Astrocyte (in vitro differentiated cells and primary cell): ENCODE data around the gene GNA15. TPM values are rescaled to one million over a fixed set of nuclear protein-coding genes. Genes with fewer than 3 reads are reported as not detected.
"Not testable (repeated sequence)": the region's sequence is repeated elsewhere in the genome, so short reads cannot be mapped to it uniquely, and the experiment has no call there.

Source experiments
- DNase-seq: peaks from one replicate; pipeline ENCODE4 v3.0.0-alpha.2; 2010; ENCODE audit warnings: low read depth
- FAIRE-seq: peaks from 2 replicates; lab custom pipeline; 2011; peaks lifted over from hg19 to GRCh38; lab: Jason Lieb, UNC
- H2AFZ ChIP-seq: 2 replicates; pipeline ENCODE4 v1.6.0; 2012; ENCODE audit warnings: low read depth, low read length, inconsistent platforms
- H3K27ac ChIP-seq: 2 replicates; pipeline ENCODE4 v1.5.1; 2011; ENCODE audit warnings: low read depth, low read length, inconsistent platforms
- H3K27me3 ChIP-seq: 2 replicates; pipeline ENCODE4 v1.6.0; 2011; ENCODE audit warnings: low read length, inconsistent platforms; ENCODE audit not compliant: insufficient read depth
- H3K36me3 ChIP-seq: 2 replicates; pipeline ENCODE4 v1.5.1; 2011; ENCODE audit warnings: low read length, inconsistent platforms; ENCODE audit not compliant: insufficient read depth
- H3K4me1 ChIP-seq: 2 replicates; pipeline ENCODE4 v1.5.1; 2011; ENCODE audit warnings: low read length, inconsistent platforms; ENCODE audit not compliant: insufficient read depth
- H3K4me2 ChIP-seq: 2 replicates; pipeline ENCODE4 v1.6.0; 2012; ENCODE audit warnings: low read length, inconsistent platforms
- H3K4me3 ChIP-seq: 2 replicates; pipeline ENCODE4 v1.5.1; 2011; ENCODE audit warnings: low read depth, mild to moderate bottlenecking, low read length, inconsistent platforms; ENCODE audit not compliant: insufficient read depth
- H3K79me2 ChIP-seq: 2 replicates; pipeline ENCODE4 v1.6.0; 2012; ENCODE audit warnings: mild to moderate bottlenecking, low read length, inconsistent platforms; ENCODE audit not compliant: insufficient read depth
- H3K9ac ChIP-seq: 2 replicates; pipeline ENCODE4 v1.6.0; 2012; ENCODE audit warnings: mild to moderate bottlenecking, low read length, inconsistent platforms
- H3K9me3 ChIP-seq: 2 replicates; pipeline ENCODE4 v1.5.1; 2012; ENCODE audit warnings: low read depth, mild to moderate bottlenecking, low read length, inconsistent platforms; ENCODE audit not compliant: insufficient read depth
- H4K20me1 ChIP-seq: 2 replicates; pipeline ENCODE4 v1.6.0; 2012; ENCODE audit warnings: low read length, inconsistent platforms; ENCODE audit not compliant: insufficient read depth
- H3K27ac Mint-ChIP-seq: one replicate; pipeline ENCODE4 v1.8.0; 2021; ENCODE audit warnings: mild to moderate bottlenecking, mixed read lengths; ENCODE audit not compliant: unreplicated experiment
- H3K27me3 Mint-ChIP-seq: one replicate; pipeline ENCODE4 v1.8.0; 2021; ENCODE audit warnings: low read depth, mixed read lengths; ENCODE audit not compliant: unreplicated experiment
- H3K36me3 Mint-ChIP-seq: one replicate; pipeline ENCODE4 v1.8.0; 2021; ENCODE audit warnings: low read depth, mixed read lengths; ENCODE audit not compliant: unreplicated experiment
- H3K4me1 Mint-ChIP-seq: one replicate; pipeline ENCODE4 v1.8.0; 2021; ENCODE audit warnings: low read depth, mixed read lengths; ENCODE audit not compliant: unreplicated experiment
- H3K4me3 Mint-ChIP-seq: one replicate; pipeline ENCODE4 v1.8.0; 2021; ENCODE audit warnings: mild to moderate bottlenecking, moderate library complexity, mixed read lengths; ENCODE audit not compliant: unreplicated experiment
- H3K9me3 Mint-ChIP-seq: one replicate; pipeline ENCODE4 v1.8.0; 2021; ENCODE audit warnings: mild to moderate bottlenecking, mixed read lengths; ENCODE audit not compliant: unreplicated experiment
- CTCF ChIP-seq: IDR thresholded peaks from 2 replicates; pipeline ENCODE4 v1.5.1; 2011; ENCODE audit warnings: low read depth, mild to moderate bottlenecking, inconsistent platforms, low read length, moderate library complexity; ENCODE audit not compliant: insufficient read depth
- EZH2 ChIP-seq: IDR thresholded peaks from 2 replicates; pipeline ENCODE4 v1.6.1; 2012; ENCODE audit warnings: mild to moderate bottlenecking, low read length, inconsistent platforms; ENCODE audit not compliant: insufficient read depth
- total RNA-seq: library from RNA; stranded (reverse); gene quantifications from 2 replicates; pipeline ENCODE4 v1.2.1, GENCODE V29; 2021

The GNA15 gene
- total RNA-seq, 1 donor from 2014 or later, result not detected

GRCh38 chr19:3153286-3154230 lies 17.7 kb downstream of the GNA15 start:
- Histone ChIP-seq H3K27ac (no peak overlapping the region), H3K9me3 (no peaks in the 10 kb centered on the region), H3K4me2 (no peak overlapping the region), H3K4me1 (peaks cover 9% of the 10 kb centered on the region), H3K79me2 (no peaks in the 10 kb centered on the region), H3K27me3 (no peaks in the 10 kb centered on the region), H2AFZ (no peak overlapping the region), H3K9ac (no peak overlapping the region), H4K20me1 (no peaks in the 10 kb centered on the region), H3K36me3 (no peaks in the 10 kb centered on the region), H3K4me3 (no peak overlapping the region)
- DNase-seq (no peak), FAIRE-seq (no peak)
- Mint-ChIP-seq H3K4me3 (no peak overlapping the region), H3K27me3 (peaks cover 21% of the 10 kb centered on the region), H3K27ac (no peak overlapping the region), H3K36me3 (peaks cover 2% of the 10 kb centered on the region), H3K9me3 (peaks cover 4% of the 10 kb centered on the region), H3K4me1 (peaks cover 5% of the 10 kb centered on the region)
- TF ChIP-seq EZH2 (no peak), CTCF (no peak)

GRCh38 chr19:3154447-3154846 lies 18.6 kb downstream of the GNA15 start:
- H4K20me1 ChIP-seq, H3K9me3 ChIP-seq, H3K4me3 Mint-ChIP-seq, H3K4me1 Mint-ChIP-seq, H3K79me2 ChIP-seq, H3K36me3 Mint-ChIP-seq, H2AFZ ChIP-seq, H3K36me3 ChIP-seq, H3K9me3 Mint-ChIP-seq, H3K4me1 ChIP-seq, H3K27me3 ChIP-seq, DNase-seq: not testable (repeated sequence)
- peak overlapping the region; percentile 69 for H3K9ac ChIP-seq
- peak overlapping the region; percentile 86 for H3K27ac ChIP-seq
- Mint-ChIP-seq H3K27ac (peak overlapping the region; percentile 84), H3K27me3 (peaks cover 17% of the 10 kb centered on the region)
- H3K4me3 ChIP-seq, result peak overlapping the region; percentile 22
- H3K4me2 ChIP-seq, result peak overlapping the region; percentile 66
- peak; percentile 69 for FAIRE-seq

GRCh38 chr19:3154957-3155736 lies 19.3 kb downstream of the GNA15 start:
- H3K27me3 ChIP-seq, result no peaks in the 10 kb centered on the region
- FAIRE-seq (peak; percentile 50), DNase-seq (peak; percentile 99)
- H4K20me1 ChIP-seq, result no peaks in the 10 kb centered on the region
- peak overlapping the region; percentile 86 for H3K27ac ChIP-seq
- peaks cover 2% of the 10 kb centered on the region for H3K36me3 Mint-ChIP-seq
- peak overlapping the region; percentile 22 for H3K4me3 ChIP-seq
- H3K9me3 ChIP-seq, result no peaks in the 10 kb centered on the region
- peaks cover 5% of the 10 kb centered on the region for H3K4me1 Mint-ChIP-seq
- peak overlapping the region; percentile 69 for H3K9ac ChIP-seq
- peak overlapping the region; percentile 70 for H2AFZ ChIP-seq
- H3K79me2 ChIP-seq, result no peaks in the 10 kb centered on the region
- H3K4me1 ChIP-seq, result peaks cover 9% of the 10 kb centered on the region
- TF ChIP-seq EZH2 (no peak), CTCF (no peak)
- peaks cover 7% of the 10 kb centered on the region for H3K9me3 Mint-ChIP-seq
- peaks cover 11% of the 10 kb centered on the region for H3K27me3 Mint-ChIP-seq
- peak overlapping the region; percentile 66 for H3K4me2 ChIP-seq
- no peak overlapping the region for H3K4me3 Mint-ChIP-seq
- peak overlapping the region; percentile 84 for H3K27ac Mint-ChIP-seq
- no peaks in the 10 kb centered on the region for H3K36me3 ChIP-seq
